ENCODE data around the gene OTUD7B.

Gene OTUD7B

GRCh38 chr1:149928401-149928724 lies 82.2 kb downstream of the OTUD7B start (continued):
- no peak for TF ChIP-seq PATZ1 (CRISPR knock-in tag; IDR thresholded peaks at IDR 0.05; ENCODE audit: borderline replicate concordance)
- no peak for TF ChIP-seq TOX (CRISPR knock-in tag; IDR thresholded peaks at IDR 0.05; ENCODE audit: borderline replicate concordance)

- TF ChIP-seq ARNTL (CRISPR knock-in tag; IDR thresholded peaks at IDR 0.05; ENCODE audit: borderline replicate concordance, low read depth) (no peak), ZNF565 (CRISPR knock-in tag; conservative IDR thresholded peaks at IDR 0.05; ENCODE audit: low read depth) (no peak), CSDC2 (CRISPR knock-in tag; IDR thresholded peaks at IDR 0.05) (no peak)
- ATAC-seq: peak; percentile 99
Observed at GRCh38 chr1:149927563-149928400, 82.7 kb downstream of the OTUD7B start, which contains the start of gene SF3B4. TSS of gene SF3B4 (minus strand) at chr1:149927803. CDS start at chr1:149927759, 44 bp downstream.

GRCh38 chr1:149927056-149927562 lies 83.4 kb downstream of the OTUD7B start:
- peak; percentile 3 for ATAC-seq
- TF ChIP-seq ZNF8 (CRISPR knock-in tag; IDR thresholded peaks at IDR 0.05) (no peak), PATZ1 (CRISPR knock-in tag; IDR thresholded peaks at IDR 0.05; ENCODE audit: borderline replicate concordance) (no peak), ISL1 (CRISPR knock-in tag; IDR thresholded peaks at IDR 0.05) (no peak), ZNF70 (CRISPR knock-in tag; IDR thresholded peaks at IDR 0.05) (no peak), OSR1 (CRISPR knock-in tag; IDR thresholded peaks at IDR 0.05) (no peak)

- no peak for ATAC-seq
- no peak for TF ChIP-seq PATZ1 (CRISPR knock-in tag; IDR thresholded peaks at IDR 0.05; ENCODE audit: borderline replicate concordance)
- no peak for TF ChIP-seq BACH2 (CRISPR knock-in tag; IDR thresholded peaks at IDR 0.05; ENCODE audit: borderline replicate concordance)
- no peak for TF ChIP-seq ZNF565 (CRISPR knock-in tag; conservative IDR thresholded peaks at IDR 0.05; ENCODE audit: low read depth)
- no peak for TF ChIP-seq ZC3H10 (CRISPR knock-in tag; IDR thresholded peaks at IDR 0.05)
- TF ChIP-seq OSR1 (CRISPR knock-in tag; IDR thresholded peaks at IDR 0.05): no peak
- no peak for TF ChIP-seq ARNTL (CRISPR knock-in tag; IDR thresholded peaks at IDR 0.05; ENCODE audit: borderline replicate concordance, low read depth)
- no peak for TF ChIP-seq TSHZ2 (CRISPR knock-in tag; IDR thresholded peaks at IDR 0.05)
- no peak for TF ChIP-seq ZFP30 (CRISPR knock-in tag; IDR thresholded peaks at IDR 0.05)
- TF ChIP-seq PPARA (CRISPR knock-in tag; IDR thresholded peaks at IDR 0.05; ENCODE audit: borderline replicate concordance): no peak
Observed at GRCh38 chr1:149926296-149926695, 84.2 kb downstream of the OTUD7B start.

- TF ChIP-seq ARNTL (CRISPR knock-in tag; IDR thresholded peaks at IDR 0.05; ENCODE audit: borderline replicate concordance, low read depth) (no peak), BACH2 (CRISPR knock-in tag; IDR thresholded peaks at IDR 0.05; ENCODE audit: borderline replicate concordance) (no peak), ZNF8 (CRISPR knock-in tag; IDR thresholded peaks at IDR 0.05) (no peak)
- ATAC-seq: no peak
Observed at GRCh38 chr1:149925751-149926150, 84.8 kb downstream of the OTUD7B start.
